ENCODE measurements around the gene FAM222A.

FAM222A gene

GRCh38 chr12:109796057-109796456 is 82.4 kb downstream of the FAM222A start:
- intact Hi-C loops (cut with DNase I) = no loop called here
- no peak for DNase-seq

GRCh38 chr12:109797905-109798669 is 84.5 kb downstream of the FAM222A start:
- peak in 20 of 42 donors; percentile 9 to 61 (median 28) for DNase-seq
- intact Hi-C loops (cut with DNase I) = no loop called here

- intact Hi-C loops (cut with DNase I) = no loop called here
- DNase-seq = no peak
Measured at GRCh38 chr12:109798691-109799090, 85.1 kb downstream of the FAM222A start.

- no peak for DNase-seq
- intact Hi-C loops (cut with DNase I) = no loop called here
Measured at GRCh38 chr12:109800536-109800935, 86.9 kb downstream of the FAM222A start.

GRCh38 chr12:109802828-109803227 is 89.2 kb downstream of the FAM222A start:
- DNase-seq = no peak
- intact Hi-C loops (cut with DNase I) = no loop called here

- intact Hi-C loops (cut with DNase I) = no loop called here
- DNase-seq = no peak
Measured at GRCh38 chr12:109803678-109804077, 90.1 kb downstream of the FAM222A start.

GRCh38 chr12:109804820-109805761 is 91.5 kb downstream of the FAM222A start:
- peak in 41 of 42 donors; percentile 65 to 93 (median 80) for DNase-seq

GRCh38 chr12:109807954-109808643 is 94.5 kb downstream of the FAM222A start:
- DNase-seq = no peak
- intact Hi-C loops (cut with DNase I) = loop anchor here (5.0 kb wide), 2 partner anchors 39 to 74 kb away; partner anchors contain the start of gene GLTP

More at GRCh38 chr12:109804820-109805761, 91.5 kb downstream of the FAM222A start:
- intact Hi-C loops (cut with DNase I) = loop anchor here (5.0 kb wide), 2 partner anchors 42 to 77 kb away; partner anchors contain the start of gene GLTP

- no peak for DNase-seq
Measured at GRCh38 chr12:109808876-109809646, 95.4 kb downstream of the FAM222A start.

GRCh38 chr12:109810954-109811623 is 97.5 kb downstream of the FAM222A start:
- intact Hi-C loops (cut with DNase I) = no loop called here
- no peak for DNase-seq

More at GRCh38 chr12:109808876-109809646, 95.4 kb downstream of the FAM222A start:
- intact Hi-C loops (cut with DNase I) = loop anchor here (5.0 kb wide), 2 partner anchors 38 to 73 kb away; partner anchors contain the start of gene GLTP

- intact Hi-C loops (cut with DNase I) = no loop called here
- DNase-seq = no peak
Measured at GRCh38 chr12:109811624-109811995, 98.0 kb downstream of the FAM222A start.

GRCh38 chr12:109813810-109814416 is 100.3 kb downstream of the FAM222A start:
- intact Hi-C loops (cut with DNase I) = no loop called here
- DNase-seq = no peak

- intact Hi-C loops (cut with DNase I) = no loop called here
- DNase-seq = no peak
Measured at GRCh38 chr12:109814600-109815150, 101.0 kb downstream of the FAM222A start.

GRCh38 chr12:109815225-109815624 is 101.6 kb downstream of the FAM222A start:
- no peak for DNase-seq
- intact Hi-C loops (cut with DNase I) = no loop called here

GRCh38 chr12:109815757-109816617 is 102.4 kb downstream of the FAM222A start:
- DNase-seq = no peak
- intact Hi-C loops (cut with DNase I) = no loop called here

GRCh38 chr12:109816870-109817269 is 103.2 kb downstream of the FAM222A start:
- DNase-seq = no peak
- intact Hi-C loops (cut with DNase I) = no loop called here

Measured in head of caudate nucleus (tissue), 42 donors.